A549 treated with RU486 at 1 μM for 4 hours (cell line): Measurements from ENCODE around the gene CDH15. TPM values are rescaled to one million over a fixed set of nuclear protein-coding genes. Genes with fewer than 3 reads are reported as not detected.

Experiments used
- total RNA-seq: library from RNA; stranded (reverse); fragments of 200-300 nt; extraction: Qiagen RNA extraction; gene quantifications from 5 replicates; pipeline ENCODE4 v1.2.3, GENCODE V29; 2022; ENCODE audit warnings: low read depth

The CDH15 gene, protein sequence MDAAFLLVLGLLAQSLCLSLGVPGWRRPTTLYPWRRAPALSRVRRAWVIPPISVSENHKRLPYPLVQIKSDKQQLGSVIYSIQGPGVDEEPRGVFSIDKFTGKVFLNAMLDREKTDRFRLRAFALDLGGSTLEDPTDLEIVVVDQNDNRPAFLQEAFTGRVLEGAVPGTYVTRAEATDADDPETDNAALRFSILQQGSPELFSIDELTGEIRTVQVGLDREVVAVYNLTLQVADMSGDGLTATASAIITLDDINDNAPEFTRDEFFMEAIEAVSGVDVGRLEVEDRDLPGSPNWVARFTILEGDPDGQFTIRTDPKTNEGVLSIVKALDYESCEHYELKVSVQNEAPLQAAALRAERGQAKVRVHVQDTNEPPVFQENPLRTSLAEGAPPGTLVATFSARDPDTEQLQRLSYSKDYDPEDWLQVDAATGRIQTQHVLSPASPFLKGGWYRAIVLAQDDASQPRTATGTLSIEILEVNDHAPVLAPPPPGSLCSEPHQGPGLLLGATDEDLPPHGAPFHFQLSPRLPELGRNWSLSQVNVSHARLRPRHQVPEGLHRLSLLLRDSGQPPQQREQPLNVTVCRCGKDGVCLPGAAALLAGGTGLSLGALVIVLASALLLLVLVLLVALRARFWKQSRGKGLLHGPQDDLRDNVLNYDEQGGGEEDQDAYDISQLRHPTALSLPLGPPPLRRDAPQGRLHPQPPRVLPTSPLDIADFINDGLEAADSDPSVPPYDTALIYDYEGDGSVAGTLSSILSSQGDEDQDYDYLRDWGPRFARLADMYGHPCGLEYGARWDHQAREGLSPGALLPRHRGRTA
- 0.10 TPM in 1 of 5 replicates, not detected in the others for total RNA-seq

DNA sequence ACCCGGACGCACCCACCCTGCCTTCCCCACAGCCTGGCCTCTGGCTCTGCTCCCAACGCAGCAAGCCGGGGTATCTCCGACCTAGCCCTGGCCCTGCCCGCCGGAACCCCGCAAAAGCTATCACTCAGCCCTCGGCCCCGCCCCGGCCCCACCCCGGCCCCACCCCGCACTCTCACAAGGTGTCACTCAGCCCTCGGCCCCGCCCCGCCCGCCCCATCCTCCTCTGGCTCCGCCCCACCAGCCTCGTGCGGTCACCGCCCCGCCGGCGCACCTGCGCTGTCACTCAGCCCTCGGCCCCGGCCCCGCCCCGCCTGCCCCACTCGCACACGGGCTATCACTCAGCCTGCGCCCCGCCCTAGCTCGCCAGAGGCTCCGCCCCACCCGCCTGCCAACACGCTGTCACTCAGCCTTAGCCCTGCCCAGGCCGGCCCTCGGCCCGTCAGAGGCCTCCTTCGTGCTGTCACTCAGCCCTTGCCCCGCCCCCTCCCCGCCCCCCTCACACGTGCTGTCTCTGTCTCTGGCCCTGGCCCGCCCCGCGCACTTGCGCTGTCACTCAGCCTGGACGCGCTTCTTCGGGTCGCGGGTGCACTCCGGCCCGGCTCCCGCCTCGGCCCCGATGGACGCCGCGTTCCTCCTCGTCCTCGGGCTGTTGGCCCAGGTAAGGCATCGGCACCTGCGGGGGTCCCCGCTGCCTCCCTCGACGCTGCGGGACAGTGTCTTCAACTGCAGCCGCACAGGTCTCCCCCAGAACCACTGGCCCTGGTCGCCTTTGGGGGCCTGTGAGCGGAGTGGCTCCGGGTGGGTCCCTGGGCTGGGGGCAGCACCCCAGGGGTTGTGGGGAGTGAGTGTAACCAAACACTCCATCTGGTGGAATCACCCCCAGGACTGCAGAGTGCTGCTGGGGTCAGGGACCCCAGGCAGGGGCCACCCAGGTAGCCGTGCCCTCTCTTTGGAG is at the start of gene CDH15:
Gene CDH15, plus strand, starts transcription at position 533 of the 955 bp plus-strand sequence. Its CDS starts 84 bp downstream, at position 617.

DNA sequence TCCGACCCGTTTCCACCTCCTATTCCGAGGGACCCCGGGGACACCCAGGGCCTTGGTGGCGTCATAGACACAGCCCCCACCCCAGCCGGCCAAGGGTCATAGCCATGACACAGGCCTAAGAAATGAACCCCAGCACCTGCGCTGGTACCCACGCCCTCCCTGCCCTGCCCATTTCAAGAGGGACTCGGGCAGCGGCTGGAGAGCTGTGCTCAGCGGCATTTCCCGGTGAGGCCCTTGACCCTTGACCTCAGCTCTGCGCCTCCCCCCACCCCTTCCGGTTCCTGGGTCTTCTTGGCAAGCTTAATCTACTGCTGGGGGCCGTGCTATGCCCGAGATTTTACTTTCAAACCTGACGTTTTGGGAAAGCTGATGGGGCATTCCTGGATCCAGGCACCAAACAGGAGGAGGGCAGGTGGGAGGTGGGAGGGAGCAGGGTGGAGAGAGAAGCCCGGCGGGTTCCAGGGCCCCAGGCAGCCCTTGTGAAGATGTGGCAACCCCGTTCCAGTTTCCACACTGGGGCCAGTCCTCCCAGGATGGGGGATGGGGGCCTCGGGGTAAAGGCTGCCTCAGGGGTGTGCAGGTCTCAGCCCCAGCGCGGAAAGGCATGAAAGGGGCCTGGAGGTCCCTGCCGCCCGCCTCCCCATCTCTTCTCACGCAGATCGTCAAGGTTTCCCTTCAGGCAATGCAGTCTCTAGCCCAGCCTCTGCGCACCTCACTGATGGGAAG is 28.7 kb downstream of the CDH15 start, which contains the start of gene SLC22A31:
Gene SLC22A31, minus strand, starts transcription at position 414 of the 726 bp plus-strand sequence. Its CDS starts 36 bp downstream, at position 378.

DNA sequence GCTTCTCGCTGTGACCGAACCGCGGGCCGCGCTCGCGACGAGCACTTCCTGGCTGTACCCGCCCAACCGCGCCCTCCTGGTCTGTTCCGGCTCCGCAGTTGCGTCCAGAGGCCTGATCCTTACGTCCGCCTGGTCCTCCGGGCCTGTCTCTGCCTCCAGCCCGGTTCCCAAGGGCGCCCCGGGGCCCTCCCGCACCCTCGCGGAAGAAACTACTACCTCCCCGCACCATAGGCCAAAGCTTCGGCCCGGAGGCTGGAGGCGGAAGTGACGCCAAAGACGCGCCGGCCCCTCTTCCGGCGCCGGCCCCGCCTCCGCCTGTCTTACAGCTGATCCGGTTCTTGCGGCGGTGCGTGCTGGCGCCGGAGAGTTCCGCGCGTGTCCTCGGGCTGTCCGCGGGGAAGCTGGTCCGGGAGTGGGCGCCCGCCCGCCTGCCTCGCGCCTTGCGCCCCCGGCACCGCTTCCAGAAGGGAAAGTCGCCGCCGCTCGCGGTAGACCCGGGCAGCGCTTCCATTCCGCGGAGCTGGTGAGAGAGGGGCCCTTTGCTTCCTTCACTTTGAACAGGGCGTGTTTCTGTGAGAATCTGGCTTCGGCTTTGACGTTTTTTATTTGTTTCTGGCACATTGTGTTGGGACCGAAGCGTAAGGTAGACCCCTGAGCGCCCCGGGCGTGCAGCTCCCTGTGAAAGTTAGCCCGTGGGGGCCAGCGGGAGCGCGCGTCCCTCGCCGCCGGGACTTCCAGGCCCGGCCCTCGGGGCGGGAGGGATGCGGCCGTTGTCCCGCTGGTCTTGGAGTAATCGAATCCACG is 46.0 kb downstream of the CDH15 start, which contains the start of gene ZNF778:
Gene ZNF778, plus strand, starts transcription at position 316 of the 804 bp plus-strand sequence. CDS start 3,425 bp downstream, outside the sequence.

Other genes with a start within 250 kb of the CDH15 start
- 0.21 to 0.56 TPM (median 0.23 TPM) in 5 replicates for gene CBFA2T3, start 194.5 kb upstream of the CDH15 start, total RNA-seq
- 15.5 to 20.7 TPM (median 18.8 TPM) in 5 replicates for gene ACSF3, start 77.9 kb upstream of the CDH15 start, total RNA-seq
- 0.64 to 1.7 TPM (median 1.1 TPM) in 5 replicates for gene SLC22A31, start 28.8 kb downstream of the CDH15 start, total RNA-seq
- 9.6 to 13.7 TPM (median 12.9 TPM) in 5 replicates for gene ZNF778, start 46.0 kb downstream of the CDH15 start, total RNA-seq